HCT116 (cell line): ENCODE data around the gene FAM78B. TPM values are rescaled to one million over a fixed set of nuclear protein-coding genes. Genes with fewer than 3 reads are reported as not detected.

Experiments
- ATAC-seq: fragments of 200-7000 bp; cut with Tn5 transposase; 2 replicates; pipeline ENCODE4 v1.9.1; 2020; ENCODE audit warnings: mild to moderate bottlenecking, moderate library complexity
- BruUV-seq: library from RNA; stranded (reverse); fragments of 400-500 nt; replicated peaks from 2 replicates; lab custom pipeline; 2021; lab: Mats Ljungman, UMichigan
- CTCF ChIA-PET: fragments of 300-600 bp; sonication (Branson Sonifier 250); formaldehyde crosslinking; loops from one replicate; lab custom pipeline; 2021; ENCODE audit warnings: antibody characterized with exemption; lab: Charles Lee
- POLR2A ChIA-PET: fragments of 300-600, 350-600 bp; sonication (Branson Sonifier 250); formaldehyde crosslinking; loops from one replicate; lab custom pipeline; 2021; ENCODE audit warnings: antibody characterized with exemption; lab: Charles Lee
- RAD21 ChIA-PET, 2 experiments: fragments of 300-600 bp; sonication (Branson Sonifier 250); formaldehyde crosslinking; loops; one replicate each; lab custom pipeline; 2023; ENCODE audit warnings: low total read pairs in 2 of 2; ENCODE audit not compliant: uncharacterized antibody in 2 of 2, unreplicated experiment in 2 of 2, low non-redundant PET in 1 of 2; lab: Charles Lee
- DNase-seq: peaks from one replicate; pipeline ENCODE4 v3.0.0-alpha.2; 2010; ENCODE audit warnings: low read depth, low spot score
- H2AFZ ChIP-seq: fragments of 200-600 bp; shearing (Covaris generic), sonication (generic); 2 replicates; pipeline ENCODE4 v1.6.1; 2017; ENCODE audit warnings: low read depth, mixed run types, mixed read lengths, antibody characterized with exemption, low read length; ENCODE audit not compliant: poor library complexity, severe bottlenecking
- H3K27ac ChIP-seq: 2 replicates; pipeline ENCODE4 v1.5.1; 2012; ENCODE audit warnings: low read depth, low read length
- H3K27me3 ChIP-seq: fragments of 200-600 bp; sonication (generic); 2 replicates; pipeline ENCODE4 v1.6.1; 2016; ENCODE audit warnings: mixed run types, low read length, mixed read lengths; ENCODE audit not compliant: insufficient read depth
- H3K36me3 ChIP-seq, 2 experiments: fragments of 200-500 bp in 1 of 2; fragments of 200-600 bp in 1 of 2; sonication (Bioruptor generic) in 1 of 2; sonication (generic) in 1 of 2; 2 replicates each; pipeline versions ENCODE4 v1.5.1 to v1.6.1; 2014 to 2016; ENCODE audit warnings: low read length in 2 of 2, inconsistent platforms in 1 of 2, mixed read lengths in 1 of 2, mixed run types in 1 of 2; ENCODE audit not compliant: insufficient read depth in 2 of 2, control insufficient read depth in 1 of 2
- H3K4me1 ChIP-seq, 2 experiments: fragments of 200-600 bp in 1 of 2; sonication (generic) in 1 of 2; 2 replicates each; pipeline versions ENCODE4 v1.5.1 to v1.6.1; 2012 to 2017; ENCODE audit warnings: low read length in 2 of 2, inconsistent platforms in 1 of 2, mild to moderate bottlenecking in 1 of 2, mixed read lengths in 1 of 2, mixed run types in 1 of 2, moderate library complexity in 1 of 2; ENCODE audit not compliant: insufficient read depth in 2 of 2, control insufficient read depth in 1 of 2
- H3K4me2 ChIP-seq: fragments of 200-600 bp; sonication (generic); 2 replicates; pipeline ENCODE4 v1.6.1; 2017; ENCODE audit warnings: mixed run types, low read length, mixed read lengths
- H3K4me3 ChIP-seq, 2 experiments: fragments of 200-600 bp in 1 of 2; sonication (generic) in 1 of 2; replicated peaks in 1 of 2; 2 replicates each; pipeline ENCODE4 v1.5.1; 2011 to 2016; ENCODE audit warnings: low read length in 2 of 2, control low read depth in 1 of 2, low read depth in 1 of 2, mild to moderate bottlenecking in 1 of 2, mixed read lengths in 1 of 2, mixed run types in 1 of 2
- H3K79me2 ChIP-seq: fragments of 200-600 bp; sonication (generic); 2 replicates; pipeline ENCODE4 v1.6.1; 2017; ENCODE audit warnings: mild to moderate bottlenecking, mixed run types, low read length, moderate library complexity, mixed read lengths; ENCODE audit not compliant: insufficient read depth
- H3K9ac ChIP-seq: fragments of 200-600 bp; sonication (generic); 2 replicates; pipeline ENCODE4 v1.6.1; 2016; ENCODE audit warnings: low read length, mixed read lengths
- H3K9me2 ChIP-seq: fragments of 200-600 bp; sonication (generic), shearing (Covaris generic); 2 replicates; pipeline ENCODE4 v1.6.1; 2017; ENCODE audit warnings: mixed run types, mild to moderate bottlenecking, moderate library complexity; ENCODE audit not compliant: insufficient read depth
- H3K9me3 ChIP-seq, 2 experiments: fragments of 200-500 bp in 1 of 2; fragments of 200-600 bp in 1 of 2; sonication (Bioruptor generic) in 1 of 2; sonication (generic) in 1 of 2; 2 replicates each; pipeline ENCODE4 v1.6.1; 2014 to 2017; ENCODE audit warnings: low read length in 2 of 2, mixed read lengths in 2 of 2, inconsistent platforms in 1 of 2, low read depth in 1 of 2, mild to moderate bottlenecking in 1 of 2, mixed run types in 1 of 2, moderate library complexity in 1 of 2; ENCODE audit not compliant: control insufficient read depth in 1 of 2, insufficient read depth in 1 of 2
- H4K20me1 ChIP-seq: fragments of 200-600 bp; sonication (generic), shearing (Covaris generic); 2 replicates; pipeline ENCODE4 v1.6.1; 2017; ENCODE audit warnings: mixed run types, mild to moderate bottlenecking, moderate library complexity; ENCODE audit not compliant: insufficient read depth
- CBX3 ChIP-seq: IDR thresholded peaks from 2 replicates; pipeline ENCODE4 v1.6.1; 2012; ENCODE audit warnings: low read depth
- ZNF274 ChIP-seq: fragments of 200-500 bp; sonication (Bioruptor generic); IDR thresholded peaks from 2 replicates; pipeline ENCODE4 v1.6.1; 2014; ENCODE audit warnings: mild to moderate bottlenecking, low read depth, low read length, inconsistent platforms
- intact Hi-C: fragments of 100-400 bp; cut with micrococcal nuclease; formaldehyde crosslinking; loops from 2 replicates; pipeline ENCODE4 v1.10.0; 2022
- total RNA-seq: library from RNA; stranded (reverse); gene quantifications from one replicate; pipeline ENCODE4 v1.2.1, GENCODE V29; 2021; ENCODE audit not compliant: unreplicated experiment
- TF ChIP-seq, protein P1 (sequence below): IDR thresholded peaks from 2 replicates; pipeline ENCODE4 v1.6.1; 2011; ENCODE audit warnings: mild to moderate bottlenecking, low read length, moderate library complexity; ENCODE audit not compliant: insufficient replicate concordance; ENCODE audit errors: extremely low read depth
- TF ChIP-seq, protein P2 (sequence below), 3 experiments: fragments of 200-600 bp in 1 of 3; sonication (generic) in 1 of 3; IDR thresholded peaks in 2 of 3; conservative IDR thresholded peaks in 1 of 3; 2 replicates each; pipeline ENCODE4 v1.5.1; 2012 to 2017; ENCODE audit warnings: low read depth in 2 of 3, low read length in 2 of 3, antibody characterized with exemption in 1 of 3, borderline replicate concordance in 1 of 3, control low read depth in 1 of 3, mild to moderate bottlenecking in 1 of 3, mixed read lengths in 1 of 3, mixed run types in 1 of 3, moderate library complexity in 1 of 3; ENCODE audit not compliant: insufficient read depth in 1 of 3

FAM78B gene
- total RNA-seq, 1 experiment from 2014 or later = 1.4 TPM

GRCh38 chr1:166182281-166182680 lies 15.5 kb upstream of the FAM78B start:
- H3K9me3 ChIP-seq = no peaks in the 10 kb centered on the region
- no TSS peak for BruUV-seq
- H3K9ac ChIP-seq = no peak overlapping the region
- no peak overlapping the region for H3K27ac ChIP-seq
- no peaks in the 10 kb centered on the region for H3K9me2 ChIP-seq
- no peaks in the 10 kb centered on the region for H3K4me1 ChIP-seq
- DNase-seq = no peak
- POLR2A ChIA-PET = no interaction called here
- no peaks in the 10 kb centered on the region for H3K79me2 ChIP-seq
- intact Hi-C loops = no loop called here
- peaks cover 69% of the 10 kb centered on the region for H3K27me3 ChIP-seq
- H3K4me2 ChIP-seq = no peak overlapping the region
- H2AFZ ChIP-seq = no peak overlapping the region
- no peak for ATAC-seq
- TF ChIP-seq, protein P1, sequence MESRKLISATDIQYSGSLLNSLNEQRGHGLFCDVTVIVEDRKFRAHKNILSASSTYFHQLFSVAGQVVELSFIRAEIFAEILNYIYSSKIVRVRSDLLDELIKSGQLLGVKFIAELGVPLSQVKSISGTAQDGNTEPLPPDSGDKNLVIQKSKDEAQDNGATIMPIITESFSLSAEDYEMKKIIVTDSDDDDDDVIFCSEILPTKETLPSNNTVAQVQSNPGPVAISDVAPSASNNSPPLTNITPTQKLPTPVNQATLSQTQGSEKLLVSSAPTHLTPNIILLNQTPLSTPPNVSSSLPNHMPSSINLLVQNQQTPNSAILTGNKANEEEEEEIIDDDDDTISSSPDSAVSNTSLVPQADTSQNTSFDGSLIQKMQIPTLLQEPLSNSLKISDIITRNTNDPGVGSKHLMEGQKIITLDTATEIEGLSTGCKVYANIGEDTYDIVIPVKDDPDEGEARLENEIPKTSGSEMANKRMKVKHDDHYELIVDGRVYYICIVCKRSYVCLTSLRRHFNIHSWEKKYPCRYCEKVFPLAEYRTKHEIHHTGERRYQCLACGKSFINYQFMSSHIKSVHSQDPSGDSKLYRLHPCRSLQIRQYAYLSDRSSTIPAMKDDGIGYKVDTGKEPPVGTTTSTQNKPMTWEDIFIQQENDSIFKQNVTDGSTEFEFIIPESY = no peak
- TF ChIP-seq CBX3 (no peak), ZNF274 (no peak)
- TF ChIP-seq, protein P2, sequence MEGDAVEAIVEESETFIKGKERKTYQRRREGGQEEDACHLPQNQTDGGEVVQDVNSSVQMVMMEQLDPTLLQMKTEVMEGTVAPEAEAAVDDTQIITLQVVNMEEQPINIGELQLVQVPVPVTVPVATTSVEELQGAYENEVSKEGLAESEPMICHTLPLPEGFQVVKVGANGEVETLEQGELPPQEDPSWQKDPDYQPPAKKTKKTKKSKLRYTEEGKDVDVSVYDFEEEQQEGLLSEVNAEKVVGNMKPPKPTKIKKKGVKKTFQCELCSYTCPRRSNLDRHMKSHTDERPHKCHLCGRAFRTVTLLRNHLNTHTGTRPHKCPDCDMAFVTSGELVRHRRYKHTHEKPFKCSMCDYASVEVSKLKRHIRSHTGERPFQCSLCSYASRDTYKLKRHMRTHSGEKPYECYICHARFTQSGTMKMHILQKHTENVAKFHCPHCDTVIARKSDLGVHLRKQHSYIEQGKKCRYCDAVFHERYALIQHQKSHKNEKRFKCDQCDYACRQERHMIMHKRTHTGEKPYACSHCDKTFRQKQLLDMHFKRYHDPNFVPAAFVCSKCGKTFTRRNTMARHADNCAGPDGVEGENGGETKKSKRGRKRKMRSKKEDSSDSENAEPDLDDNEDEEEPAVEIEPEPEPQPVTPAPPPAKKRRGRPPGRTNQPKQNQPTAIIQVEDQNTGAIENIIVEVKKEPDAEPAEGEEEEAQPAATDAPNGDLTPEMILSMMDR (IDR thresholded peaks at IDR 0.05 in 2 of 3, conservative IDR thresholded peaks at IDR 0.05 in 1 of 3; ENCODE audit: borderline replicate concordance in 1 of 3, insufficient read depth in 1 of 3, low read depth in 2 of 3, low read length in 2 of 3) = no peak
- CTCF ChIA-PET = no interaction called here
- H4K20me1 ChIP-seq = no peaks in the 10 kb centered on the region
- H3K36me3 ChIP-seq = no peaks in the 10 kb centered on the region
- RAD21 ChIA-PET = no interaction called here
- no peak overlapping the region for H3K4me3 ChIP-seq
